Measurements from ENCODE around the gene MUC7. TPM values are rescaled to one million over a fixed set of nuclear protein-coding genes. Genes with fewer than 3 reads are reported as not detected.

MUC7 gene
- total RNA-seq, 1 experiment from 2014 or later: not detected

- DNase-seq (ENCODE audit: low spot score): no peak
- in situ Hi-C loops (cut with HindIII; ENCODE audit: low sequenced_read_pairs): no loop called here
These were observed 59.0 kb downstream of the MUC7 start for GRCh38 chr4:70530997-70531396.

- in situ Hi-C loops (cut with HindIII; ENCODE audit: low sequenced_read_pairs): no loop called here
These were observed 60.0 kb downstream of the MUC7 start for GRCh38 chr4:70531981-70532380.

More at GRCh38 chr4:70531981-70532380, 60.0 kb downstream of the MUC7 start:
- no peak for DNase-seq (ENCODE audit: low spot score)

Other genes starting within 250 kb of the MUC7 start
- gene FDCSP, start 246.1 kb upstream of the MUC7 start, total RNA-seq (2014; rRNA removed; shearing (Covaris generic)): not detected in 2 replicates
- not detected in 2 replicates for gene CSN3, start 229.6 kb upstream of the MUC7 start, total RNA-seq (2014; rRNA removed; shearing (Covaris generic))
- not detected in 2 replicates for gene CABS1, start 137.2 kb upstream of the MUC7 start, total RNA-seq (2014; rRNA removed; shearing (Covaris generic))
- gene SMR3A, start 111.4 kb upstream of the MUC7 start, total RNA-seq (2014; rRNA removed; shearing (Covaris generic)): not detected in 2 replicates
- not detected in 2 replicates for gene SMR3B, start 89.1 kb upstream of the MUC7 start, total RNA-seq (2014; rRNA removed; shearing (Covaris generic))
- gene OPRPN, start 74.3 kb upstream of the MUC7 start, total RNA-seq (2014; rRNA removed; shearing (Covaris generic)): not detected in 2 replicates
- gene AMTN, start 46.4 kb downstream of the MUC7 start, total RNA-seq (2014; rRNA removed; shearing (Covaris generic)): not detected in 2 replicates
- gene AMBN, start 120.1 kb downstream of the MUC7 start, total RNA-seq (2014; rRNA removed; shearing (Covaris generic)): not detected in 2 replicates
- gene ENAM, start 156.5 kb downstream of the MUC7 start, total RNA-seq (2014; rRNA removed; shearing (Covaris generic)): not detected in 2 replicates
- not detected in 2 replicates for gene JCHAIN, start 194.3 kb downstream of the MUC7 start, total RNA-seq (2014; rRNA removed; shearing (Covaris generic))
- 12.8 and 16.3 TPM in 2 replicates for gene UTP3, start 216.3 kb downstream of the MUC7 start, total RNA-seq (2014; rRNA removed; shearing (Covaris generic))
- 53.8 and 65.2 TPM in 2 replicates for gene RUFY3, start 249.8 kb downstream of the MUC7 start, total RNA-seq (2014; rRNA removed; shearing (Covaris generic))

Data from G401 (cell line).